Ovary (tissue), 3 donors: ENCODE results near the gene RGS6.

Source experiments
- EP300 ChIP-seq: sonication (generic); formaldehyde crosslinking; IDR thresholded peaks from one replicate; pipeline ENCODE4 v1.6.1; 2017; ENCODE audit warnings: antibody characterized with exemption
- POLR2A ChIP-seq: fragments of 450-650 bp; IDR thresholded peaks from one replicate; pipeline ENCODE4 v1.6.1; 2017; ENCODE audit warnings: antibody characterized with exemption, mild to moderate bottlenecking, moderate library complexity
- TF ChIP-seq, protein P1 (sequence below), 3 donors: fragments of 450-650 bp in 2 of 3; fragments of 200-600 bp in 1 of 3; IDR thresholded peaks; one replicate each; pipeline versions ENCODE4 v1.5.1 to v1.8.0; 2016 to 2022; ENCODE audit warnings: antibody characterized with exemption in 3 of 3, mild to moderate bottlenecking in 1 of 3
- donor health status: DM: no; HTN: no; CAD: no.

DNA sequence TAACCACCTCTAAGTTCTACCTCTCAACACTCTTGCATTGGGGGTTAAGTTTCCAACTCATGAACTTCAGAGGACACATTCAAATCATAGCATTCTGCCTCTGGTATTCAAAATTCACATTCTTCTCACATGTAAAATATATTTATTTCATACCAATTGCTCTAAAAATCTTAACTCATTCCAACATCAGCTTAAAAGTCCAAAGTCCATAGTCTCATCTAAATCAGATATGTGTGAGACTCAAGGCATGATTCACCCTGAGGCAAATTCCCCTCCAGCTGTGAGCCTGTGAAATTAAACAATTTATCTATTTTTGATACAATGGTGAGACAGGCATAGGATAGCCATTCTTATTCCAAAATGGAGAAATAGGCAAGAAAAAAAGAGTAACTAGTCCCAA lies 214.0 kb downstream of the RGS6 start:
- TF ChIP-seq, protein P1, sequence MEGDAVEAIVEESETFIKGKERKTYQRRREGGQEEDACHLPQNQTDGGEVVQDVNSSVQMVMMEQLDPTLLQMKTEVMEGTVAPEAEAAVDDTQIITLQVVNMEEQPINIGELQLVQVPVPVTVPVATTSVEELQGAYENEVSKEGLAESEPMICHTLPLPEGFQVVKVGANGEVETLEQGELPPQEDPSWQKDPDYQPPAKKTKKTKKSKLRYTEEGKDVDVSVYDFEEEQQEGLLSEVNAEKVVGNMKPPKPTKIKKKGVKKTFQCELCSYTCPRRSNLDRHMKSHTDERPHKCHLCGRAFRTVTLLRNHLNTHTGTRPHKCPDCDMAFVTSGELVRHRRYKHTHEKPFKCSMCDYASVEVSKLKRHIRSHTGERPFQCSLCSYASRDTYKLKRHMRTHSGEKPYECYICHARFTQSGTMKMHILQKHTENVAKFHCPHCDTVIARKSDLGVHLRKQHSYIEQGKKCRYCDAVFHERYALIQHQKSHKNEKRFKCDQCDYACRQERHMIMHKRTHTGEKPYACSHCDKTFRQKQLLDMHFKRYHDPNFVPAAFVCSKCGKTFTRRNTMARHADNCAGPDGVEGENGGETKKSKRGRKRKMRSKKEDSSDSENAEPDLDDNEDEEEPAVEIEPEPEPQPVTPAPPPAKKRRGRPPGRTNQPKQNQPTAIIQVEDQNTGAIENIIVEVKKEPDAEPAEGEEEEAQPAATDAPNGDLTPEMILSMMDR (IDR thresholded peaks at IDR 0.05) = no peak
- TF ChIP-seq POLR2A = no peak
- no peak for TF ChIP-seq EP300
